Lower leg skin (tissue), 3 donors: ENCODE data around the gene EFCAB8.

ENCODE experiments used
- POLR2A ChIP-seq, 2 donors: fragments of 450-650 bp; IDR thresholded peaks; one replicate each; pipeline ENCODE4 v1.6.1; 2016 to 2017; ENCODE audit warnings: antibody characterized with exemption in 2 of 2, mild to moderate bottlenecking in 1 of 2, moderate library complexity in 1 of 2
- TF ChIP-seq, protein P1 (sequence below), 3 donors: fragments of 450-650 bp; IDR thresholded peaks; one replicate each; pipeline ENCODE4 v1.5.1; 2016; ENCODE audit warnings: antibody characterized with exemption in 3 of 3, mild to moderate bottlenecking in 3 of 3, moderate library complexity in 2 of 3

DNA sequence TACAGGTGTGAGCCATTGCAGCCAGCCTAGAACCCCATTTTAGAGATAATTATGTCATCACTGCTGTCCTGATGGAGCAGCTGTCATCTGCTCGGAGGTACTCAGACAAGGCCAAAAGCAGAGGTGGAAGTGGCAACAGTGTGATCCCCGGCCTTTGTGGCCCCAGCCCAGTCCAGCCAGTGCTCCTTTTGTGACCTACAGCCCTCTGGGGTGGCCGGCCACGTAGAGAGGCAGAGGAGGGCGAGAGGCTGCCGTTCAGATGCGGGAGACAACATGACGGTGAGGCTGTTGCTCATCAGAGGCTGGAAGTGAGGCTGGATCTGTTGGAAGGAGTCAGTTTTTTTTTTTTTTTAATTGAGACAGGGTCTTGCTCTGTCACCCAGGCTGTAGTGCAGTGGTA is 32.8 kb downstream of the EFCAB8 start:
- TF ChIP-seq, protein P1, sequence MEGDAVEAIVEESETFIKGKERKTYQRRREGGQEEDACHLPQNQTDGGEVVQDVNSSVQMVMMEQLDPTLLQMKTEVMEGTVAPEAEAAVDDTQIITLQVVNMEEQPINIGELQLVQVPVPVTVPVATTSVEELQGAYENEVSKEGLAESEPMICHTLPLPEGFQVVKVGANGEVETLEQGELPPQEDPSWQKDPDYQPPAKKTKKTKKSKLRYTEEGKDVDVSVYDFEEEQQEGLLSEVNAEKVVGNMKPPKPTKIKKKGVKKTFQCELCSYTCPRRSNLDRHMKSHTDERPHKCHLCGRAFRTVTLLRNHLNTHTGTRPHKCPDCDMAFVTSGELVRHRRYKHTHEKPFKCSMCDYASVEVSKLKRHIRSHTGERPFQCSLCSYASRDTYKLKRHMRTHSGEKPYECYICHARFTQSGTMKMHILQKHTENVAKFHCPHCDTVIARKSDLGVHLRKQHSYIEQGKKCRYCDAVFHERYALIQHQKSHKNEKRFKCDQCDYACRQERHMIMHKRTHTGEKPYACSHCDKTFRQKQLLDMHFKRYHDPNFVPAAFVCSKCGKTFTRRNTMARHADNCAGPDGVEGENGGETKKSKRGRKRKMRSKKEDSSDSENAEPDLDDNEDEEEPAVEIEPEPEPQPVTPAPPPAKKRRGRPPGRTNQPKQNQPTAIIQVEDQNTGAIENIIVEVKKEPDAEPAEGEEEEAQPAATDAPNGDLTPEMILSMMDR (IDR thresholded peaks at IDR 0.05) = no peak
- TF ChIP-seq POLR2A (IDR thresholded peaks at IDR 0.05) = no peak
